Panc1 (cell line): ENCODE results near the gene ABCA1. TPM values are rescaled to one million over a fixed set of nuclear protein-coding genes. Genes with fewer than 3 reads are reported as not detected.

ENCODE experiments used
- ATAC-seq: fragments of 200-7000 bp; cut with Tn5 transposase; 2 replicates; pipeline ENCODE4 v1.9.1; 2020; ENCODE audit warnings: mild to moderate bottlenecking, moderate library complexity
- BruUV-seq: library from RNA; stranded (reverse); fragments of 400-500 nt; replicated peaks from 2 replicates; lab custom pipeline; 2021; lab: Mats Ljungman, UMichigan
- CTCF ChIA-PET: fragments of 300-600 bp; sonication (Branson Sonifier 250); formaldehyde crosslinking; loops from one replicate; lab custom pipeline; 2022; ENCODE audit warnings: antibody characterized with exemption; lab: Charles Lee
- POLR2A ChIA-PET: fragments of 300-600 bp; sonication (Branson Sonifier 250); formaldehyde crosslinking; loops from one replicate; lab custom pipeline; 2022; ENCODE audit warnings: antibody characterized with exemption; lab: Charles Lee
- DNase-seq: peaks from one replicate; pipeline ENCODE4 v3.0.0-alpha.2; 2010; ENCODE audit warnings: low read depth, low spot score
- H3K27ac ChIP-seq: 2 replicates; pipeline ENCODE4 v1.5.1; 2011; ENCODE audit warnings: mild to moderate bottlenecking, low read length, inconsistent platforms
- H3K27me3 ChIP-seq: fragments of 200-500 bp; sonication (Bioruptor generic); 2 replicates; pipeline ENCODE4 v1.6.0; 2014; ENCODE audit warnings: low read length, inconsistent platforms; ENCODE audit not compliant: control insufficient read depth, insufficient read depth
- H3K36me3 ChIP-seq: fragments of 200-500 bp; sonication (Bioruptor generic); 2 replicates; pipeline ENCODE4 v1.5.1; 2014; ENCODE audit warnings: inconsistent platforms, mild to moderate bottlenecking, low read length, moderate library complexity; ENCODE audit not compliant: control insufficient read depth, insufficient read depth
- H3K4me1 ChIP-seq: 2 replicates; pipeline ENCODE4 v1.5.1; 2011; ENCODE audit warnings: inconsistent platforms, mild to moderate bottlenecking, low read length, moderate library complexity; ENCODE audit not compliant: control insufficient read depth, insufficient read depth
- H3K4me3 ChIP-seq, 2 experiments: 2 replicates each; pipeline ENCODE4 v1.5.1; 2011 to 2012; ENCODE audit warnings: low read depth in 2 of 2, low read length in 2 of 2, mild to moderate bottlenecking in 2 of 2, inconsistent platforms in 1 of 2, moderate library complexity in 1 of 2
- H3K9me3 ChIP-seq: fragments of 200-500 bp; sonication (Bioruptor generic); 2 replicates; pipeline ENCODE4 v1.5.1; 2014; ENCODE audit warnings: low read depth, mild to moderate bottlenecking, inconsistent platforms, low read length, moderate library complexity; ENCODE audit not compliant: control insufficient read depth, insufficient read depth
- POLR2AphosphoS5 ChIP-seq: IDR thresholded peaks from 2 replicates; pipeline ENCODE4 v1.6.1; 2012; ENCODE audit warnings: mild to moderate bottlenecking, low read depth, low read length, moderate library complexity
- SIN3A ChIP-seq: IDR thresholded peaks from 2 replicates; pipeline ENCODE4 v1.6.1; 2012; ENCODE audit warnings: low read depth, mild to moderate bottlenecking, low read length, moderate library complexity, borderline replicate concordance; ENCODE audit not compliant: insufficient read depth
- TCF7L2 ChIP-seq: IDR thresholded peaks from 2 replicates; pipeline ENCODE4 v1.6.1; 2011; ENCODE audit warnings: mild to moderate bottlenecking, low read depth, low read length, inconsistent platforms
- in situ Hi-C: cut with HindIII; loops from 2 replicates; pipeline ENCODE4 v1.10.0; 2016; ENCODE audit warnings: low sequenced_read_pairs, low pct_unique_long_range_greater_than_20kb
- intact Hi-C: fragments of 100-400 bp; cut with micrococcal nuclease; formaldehyde crosslinking; loops from one replicate; pipeline ENCODE4 v1.10.0; 2022; ENCODE audit not compliant: unreplicated experiment
- total RNA-seq: library from RNA; stranded (reverse); gene quantifications from one replicate; pipeline ENCODE4 v1.2.1, GENCODE V29; 2021; ENCODE audit not compliant: unreplicated experiment
- TF ChIP-seq, protein P1 (sequence below): fragments of 450-650 bp; IDR thresholded peaks from 2 replicates; pipeline ENCODE4 v1.5.1; 2017; ENCODE audit warnings: mild to moderate bottlenecking
- TF ChIP-seq, protein P2 (sequence below), 2 experiments: IDR thresholded peaks; 2 replicates each; pipeline ENCODE4 v1.6.1; 2011 to 2012; ENCODE audit warnings: low read depth in 2 of 2, control low read depth in 1 of 2, low read length in 1 of 2, mild to moderate bottlenecking in 1 of 2, moderate library complexity in 1 of 2; ENCODE audit not compliant: insufficient read depth in 1 of 2

The ABCA1 gene
- total RNA-seq, 1 experiment from 2014 or later = 2.6 TPM

GRCh38 chr9:104860263-104860662, 67.7 kb downstream of the ABCA1 start:
- TF ChIP-seq SIN3A = no peak
- TF ChIP-seq TCF7L2 = no peak
- TF ChIP-seq, protein P1, sequence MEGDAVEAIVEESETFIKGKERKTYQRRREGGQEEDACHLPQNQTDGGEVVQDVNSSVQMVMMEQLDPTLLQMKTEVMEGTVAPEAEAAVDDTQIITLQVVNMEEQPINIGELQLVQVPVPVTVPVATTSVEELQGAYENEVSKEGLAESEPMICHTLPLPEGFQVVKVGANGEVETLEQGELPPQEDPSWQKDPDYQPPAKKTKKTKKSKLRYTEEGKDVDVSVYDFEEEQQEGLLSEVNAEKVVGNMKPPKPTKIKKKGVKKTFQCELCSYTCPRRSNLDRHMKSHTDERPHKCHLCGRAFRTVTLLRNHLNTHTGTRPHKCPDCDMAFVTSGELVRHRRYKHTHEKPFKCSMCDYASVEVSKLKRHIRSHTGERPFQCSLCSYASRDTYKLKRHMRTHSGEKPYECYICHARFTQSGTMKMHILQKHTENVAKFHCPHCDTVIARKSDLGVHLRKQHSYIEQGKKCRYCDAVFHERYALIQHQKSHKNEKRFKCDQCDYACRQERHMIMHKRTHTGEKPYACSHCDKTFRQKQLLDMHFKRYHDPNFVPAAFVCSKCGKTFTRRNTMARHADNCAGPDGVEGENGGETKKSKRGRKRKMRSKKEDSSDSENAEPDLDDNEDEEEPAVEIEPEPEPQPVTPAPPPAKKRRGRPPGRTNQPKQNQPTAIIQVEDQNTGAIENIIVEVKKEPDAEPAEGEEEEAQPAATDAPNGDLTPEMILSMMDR = no peak
- TF ChIP-seq, protein P2, sequence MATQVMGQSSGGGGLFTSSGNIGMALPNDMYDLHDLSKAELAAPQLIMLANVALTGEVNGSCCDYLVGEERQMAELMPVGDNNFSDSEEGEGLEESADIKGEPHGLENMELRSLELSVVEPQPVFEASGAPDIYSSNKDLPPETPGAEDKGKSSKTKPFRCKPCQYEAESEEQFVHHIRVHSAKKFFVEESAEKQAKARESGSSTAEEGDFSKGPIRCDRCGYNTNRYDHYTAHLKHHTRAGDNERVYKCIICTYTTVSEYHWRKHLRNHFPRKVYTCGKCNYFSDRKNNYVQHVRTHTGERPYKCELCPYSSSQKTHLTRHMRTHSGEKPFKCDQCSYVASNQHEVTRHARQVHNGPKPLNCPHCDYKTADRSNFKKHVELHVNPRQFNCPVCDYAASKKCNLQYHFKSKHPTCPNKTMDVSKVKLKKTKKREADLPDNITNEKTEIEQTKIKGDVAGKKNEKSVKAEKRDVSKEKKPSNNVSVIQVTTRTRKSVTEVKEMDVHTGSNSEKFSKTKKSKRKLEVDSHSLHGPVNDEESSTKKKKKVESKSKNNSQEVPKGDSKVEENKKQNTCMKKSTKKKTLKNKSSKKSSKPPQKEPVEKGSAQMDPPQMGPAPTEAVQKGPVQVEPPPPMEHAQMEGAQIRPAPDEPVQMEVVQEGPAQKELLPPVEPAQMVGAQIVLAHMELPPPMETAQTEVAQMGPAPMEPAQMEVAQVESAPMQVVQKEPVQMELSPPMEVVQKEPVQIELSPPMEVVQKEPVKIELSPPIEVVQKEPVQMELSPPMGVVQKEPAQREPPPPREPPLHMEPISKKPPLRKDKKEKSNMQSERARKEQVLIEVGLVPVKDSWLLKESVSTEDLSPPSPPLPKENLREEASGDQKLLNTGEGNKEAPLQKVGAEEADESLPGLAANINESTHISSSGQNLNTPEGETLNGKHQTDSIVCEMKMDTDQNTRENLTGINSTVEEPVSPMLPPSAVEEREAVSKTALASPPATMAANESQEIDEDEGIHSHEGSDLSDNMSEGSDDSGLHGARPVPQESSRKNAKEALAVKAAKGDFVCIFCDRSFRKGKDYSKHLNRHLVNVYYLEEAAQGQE (IDR thresholded peaks at IDR 0.05; ENCODE audit: insufficient read depth in 1 of 2, low read depth in 2 of 2, low read length in 1 of 2) = no peak
- POLR2A ChIA-PET = no interaction called here

GRCh38 chr9:104858846-104859245, 69.1 kb downstream of the ABCA1 start:
- no peak for ATAC-seq
- no TSS peak for BruUV-seq
- Histone ChIP-seq H3K36me3 (no peaks in the 10 kb centered on the region), H3K9me3 (no peaks in the 10 kb centered on the region), H3K4me1 (0 out of 2 replicates have a peak, but pooled peaks cover 2% of the 10 kb centered on the region), H3K4me3 (no peak overlapping the region), H3K27ac (no peak overlapping the region), H3K27me3 (no peaks in the 10 kb centered on the region)
- no peak for DNase-seq
- intact Hi-C loops = no loop called here
- TF ChIP-seq SIN3A (no peak), TCF7L2 (no peak), POLR2AphosphoS5 (no peak)
- TF ChIP-seq, protein P1 = no peak
- TF ChIP-seq, protein P2 (IDR thresholded peaks at IDR 0.05; ENCODE audit: insufficient read depth in 1 of 2, low read depth in 2 of 2, low read length in 1 of 2) = no peak
- in situ Hi-C loops = no loop called here
- POLR2A ChIA-PET = no interaction called here
- CTCF ChIA-PET = interaction anchor here (0.5 kb wide), 1 partner anchor 311 kb away, joined by 7 read pairs; no protein-coding TSS in a partner anchor

More at GRCh38 chr9:104860263-104860662, 67.7 kb downstream of the ABCA1 start:
- intact Hi-C loops = loop anchor here (5.0 kb wide), 2 partner anchors 297 to 557 kb away; no protein-coding TSS in a partner anchor
- DNase-seq (no peak), ATAC-seq (no peak)
- Histone ChIP-seq H3K4me3 (no peak overlapping the region), H3K27ac (no peak overlapping the region), H3K4me1 (0 out of 2 replicates have a peak, but pooled peaks cover 2% of the 10 kb centered on the region), H3K36me3 (no peaks in the 10 kb centered on the region), H3K27me3 (no peaks in the 10 kb centered on the region), H3K9me3 (no peaks in the 10 kb centered on the region)
- BruUV-seq = no TSS peak
- in situ Hi-C loops = no loop called here
- CTCF ChIA-PET = no interaction called here
